SH-SY5Y (cell line): ENCODE results near the gene GHR.

ENCODE experiments used
- GATA2 ChIP-seq: IDR thresholded peaks from 2 replicates; pipeline ENCODE4 v1.6.1; 2011; ENCODE audit warnings: mild to moderate bottlenecking, low read depth, low read length
- GATA3 ChIP-seq: IDR thresholded peaks from 2 replicates; pipeline ENCODE4 v1.6.1; 2011; ENCODE audit warnings: low read depth, mild to moderate bottlenecking, low read length, moderate library complexity

DNA sequence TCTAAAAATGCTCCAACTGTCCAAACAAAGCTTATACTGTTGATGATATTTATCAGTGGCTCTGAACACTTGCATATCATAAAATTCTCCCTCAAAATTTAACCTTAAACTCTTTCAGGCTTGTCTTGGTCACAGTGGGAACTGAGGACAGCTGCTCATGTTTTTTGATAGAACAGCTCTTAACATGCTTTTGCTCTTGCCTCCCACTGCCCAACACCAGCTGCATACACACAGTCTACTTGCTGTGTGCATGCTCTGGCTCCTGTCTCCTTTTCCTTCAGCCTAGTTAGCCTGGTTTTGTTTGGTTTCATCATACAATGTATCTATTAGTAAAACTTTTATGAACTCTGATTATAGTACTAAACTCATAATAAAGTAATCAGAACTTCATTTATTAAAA lies 64.6 kb downstream of the GHR start:
- TF ChIP-seq GATA2 (no peak), GATA3 (no peak)
